SJSA1 (cell line): Measurements from ENCODE around the gene MAB21L4. TPM values are rescaled to one million over a fixed set of nuclear protein-coding genes. Genes with fewer than 3 reads are reported as not detected.

Source experiments
- DNase-seq, 2 experiments: peaks; one replicate each; pipeline ENCODE4 v3.0.0-alpha.2; 2015 to 2020; ENCODE audit warnings: low spot score in 2 of 2, low read depth in 1 of 2
- H3K27ac ChIP-seq: fragments of 250-450 bp; sonication (Bioruptor Pico); 2 replicates; pipeline ENCODE4 v1.5.1; 2020; ENCODE audit warnings: mild to moderate bottlenecking, moderate library complexity
- H3K27me3 ChIP-seq: fragments of 250-450 bp; sonication (Bioruptor Pico); replicated peaks from 2 replicates; pipeline ENCODE4 v1.5.1; 2020; ENCODE audit warnings: mild to moderate bottlenecking, moderate library complexity
- H3K36me3 ChIP-seq: fragments of 250-450 bp; sonication (Bioruptor Pico); 2 replicates; pipeline ENCODE4 v1.5.1; 2020; ENCODE audit warnings: mild to moderate bottlenecking
- H3K4me1 ChIP-seq: fragments of 250-450 bp; sonication (Bioruptor Pico); replicated peaks from 2 replicates; pipeline ENCODE4 v1.6.1; 2021; ENCODE audit warnings: mild to moderate bottlenecking
- H3K4me3 ChIP-seq: fragments of 250-450 bp; sonication (Bioruptor Pico); 2 replicates; pipeline ENCODE4 v1.5.1; 2020; ENCODE audit warnings: mild to moderate bottlenecking
- H3K9me3 ChIP-seq: fragments of 250-450 bp; sonication (Bioruptor Pico); replicated peaks from 2 replicates; pipeline ENCODE4 v1.5.1; 2020; ENCODE audit warnings: mild to moderate bottlenecking
- total RNA-seq: library from RNA; depleted of rRNA; stranded (reverse); fragments of >200 nt; shearing (Covaris generic); gene quantifications from 2 replicates; pipeline ENCODE4 v1.2.3, GENCODE V29; 2014

MAB21L4 gene
- total RNA-seq, 1 experiment from 2014 or later = 0.42 TPM

DNA sequence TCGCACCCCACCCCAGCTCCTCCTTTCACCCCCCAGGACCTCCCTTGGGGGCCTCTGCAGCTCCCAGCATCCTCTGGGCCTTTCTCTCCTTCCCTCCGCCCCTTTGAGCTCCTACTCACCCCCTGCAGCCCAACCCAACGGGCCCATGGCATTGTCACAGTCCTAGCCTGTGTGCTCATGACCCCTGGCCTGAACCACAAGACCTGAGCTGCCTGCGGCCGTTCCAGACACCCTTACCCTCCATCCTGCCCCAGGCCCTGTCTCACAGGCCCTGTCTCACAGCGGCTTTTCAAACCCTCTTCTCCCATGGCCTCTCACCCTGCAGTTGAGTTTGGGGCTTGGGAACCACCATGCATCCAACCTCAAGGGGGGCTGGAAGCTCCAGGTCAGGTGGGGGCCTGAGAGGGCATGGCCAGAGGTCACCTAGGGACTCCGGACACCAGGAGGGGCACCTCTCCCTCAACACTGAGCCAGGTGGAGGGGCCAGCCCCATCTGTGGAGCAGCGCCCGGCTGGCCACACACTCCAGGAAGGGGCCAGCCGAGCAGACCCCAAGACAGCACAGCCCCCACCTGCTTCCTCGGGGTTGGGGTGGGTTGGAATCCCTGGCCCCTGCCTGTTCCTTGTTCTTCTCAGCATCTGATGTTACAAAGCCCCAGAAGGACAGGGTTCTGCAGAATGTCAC is 6.9 kb downstream of the MAB21L4 start:
- Histone ChIP-seq H3K4me1 (peaks cover 18% of the 10 kb centered on the region), H3K4me3 (no peak overlapping the region), H3K9me3 (no peaks in the 10 kb centered on the region), H3K27ac (no peak overlapping the region), H3K27me3 (no peaks in the 10 kb centered on the region), H3K36me3 (no peaks in the 10 kb centered on the region)
- DNase-seq = no peak

GRCh38 chr2:240888130-240888889 is 7.6 kb downstream of the MAB21L4 start:
- Histone ChIP-seq H3K9me3 (no peaks in the 10 kb centered on the region), H3K4me3 (no peak overlapping the region), H3K27me3 (no peaks in the 10 kb centered on the region), H3K27ac (no peak overlapping the region), H3K36me3 (no peaks in the 10 kb centered on the region), H3K4me1 (peaks cover 10% of the 10 kb centered on the region)
- DNase-seq = no peak

GRCh38 chr2:240887631-240888030 is 8.3 kb downstream of the MAB21L4 start:
- Histone ChIP-seq H3K4me1 (peaks cover 4% of the 10 kb centered on the region), H3K27me3 (no peaks in the 10 kb centered on the region), H3K9me3 (no peaks in the 10 kb centered on the region), H3K4me3 (no peak overlapping the region), H3K27ac (no peak overlapping the region), H3K36me3 (no peaks in the 10 kb centered on the region)
- DNase-seq = no peak

GRCh38 chr2:240886678-240887609 is 9.0 kb downstream of the MAB21L4 start:
- H3K36me3 ChIP-seq = no peaks in the 10 kb centered on the region
- no peaks in the 10 kb centered on the region for H3K27me3 ChIP-seq
- no peak for DNase-seq
- H3K4me3 ChIP-seq = no peak overlapping the region
- no peak overlapping the region for H3K27ac ChIP-seq
- no peaks in the 10 kb centered on the region for H3K4me1 ChIP-seq
- no peaks in the 10 kb centered on the region for H3K9me3 ChIP-seq

- H3K27me3 ChIP-seq = no peaks in the 10 kb centered on the region
- H3K27ac ChIP-seq = no peak overlapping the region
Measured at GRCh38 chr2:240886023-240886565, 9.9 kb downstream of the MAB21L4 start.

GRCh38 chr2:240885566-240885965 is 10.4 kb downstream of the MAB21L4 start:
- H3K27me3 ChIP-seq = no peaks in the 10 kb centered on the region
- H3K27ac ChIP-seq = no peak overlapping the region
- no peaks in the 10 kb centered on the region for H3K4me1 ChIP-seq
- no peaks in the 10 kb centered on the region for H3K36me3 ChIP-seq
- DNase-seq = no peak
- H3K4me3 ChIP-seq = no peak overlapping the region
- H3K9me3 ChIP-seq = no peaks in the 10 kb centered on the region

More at GRCh38 chr2:240886023-240886565, 9.9 kb downstream of the MAB21L4 start:
- H3K4me1 ChIP-seq = no peaks in the 10 kb centered on the region
- no peak overlapping the region for H3K4me3 ChIP-seq
- H3K9me3 ChIP-seq = no peaks in the 10 kb centered on the region
- H3K36me3 ChIP-seq = no peaks in the 10 kb centered on the region
- no peak for DNase-seq

DNA sequence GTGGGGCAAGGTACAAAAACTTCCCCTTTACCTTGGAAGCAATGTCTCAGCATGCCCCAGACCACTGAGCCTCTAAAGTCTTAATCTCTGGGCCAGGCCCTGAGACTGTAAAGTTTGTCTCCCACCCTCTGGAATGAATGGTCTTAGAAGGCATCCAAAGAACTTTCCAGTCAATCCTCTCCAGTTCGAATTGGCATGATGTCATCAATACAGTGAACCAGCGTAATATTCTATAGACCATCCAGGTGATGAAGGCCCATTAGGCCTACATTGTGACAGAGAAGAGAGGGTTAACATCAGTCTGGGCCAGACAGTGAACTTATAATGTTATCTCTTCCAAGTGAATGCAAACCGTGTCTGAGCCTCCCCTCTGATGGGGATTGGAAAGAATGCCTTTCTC is 11.2 kb downstream of the MAB21L4 start:
- no peak for DNase-seq
- Histone ChIP-seq H3K36me3 (no peaks in the 10 kb centered on the region), H3K9me3 (no peaks in the 10 kb centered on the region), H3K27ac (no peak overlapping the region), H3K4me1 (no peaks in the 10 kb centered on the region), H3K4me3 (no peak overlapping the region), H3K27me3 (no peaks in the 10 kb centered on the region)

- H3K4me1 ChIP-seq = no peaks in the 10 kb centered on the region
- no peak overlapping the region for H3K4me3 ChIP-seq
- no peaks in the 10 kb centered on the region for H3K36me3 ChIP-seq
- H3K27me3 ChIP-seq = no peaks in the 10 kb centered on the region
- no peaks in the 10 kb centered on the region for H3K9me3 ChIP-seq
- no peak overlapping the region for H3K27ac ChIP-seq
- no peak for DNase-seq
Measured at GRCh38 chr2:240884221-240884620, 11.7 kb downstream of the MAB21L4 start.

DNA sequence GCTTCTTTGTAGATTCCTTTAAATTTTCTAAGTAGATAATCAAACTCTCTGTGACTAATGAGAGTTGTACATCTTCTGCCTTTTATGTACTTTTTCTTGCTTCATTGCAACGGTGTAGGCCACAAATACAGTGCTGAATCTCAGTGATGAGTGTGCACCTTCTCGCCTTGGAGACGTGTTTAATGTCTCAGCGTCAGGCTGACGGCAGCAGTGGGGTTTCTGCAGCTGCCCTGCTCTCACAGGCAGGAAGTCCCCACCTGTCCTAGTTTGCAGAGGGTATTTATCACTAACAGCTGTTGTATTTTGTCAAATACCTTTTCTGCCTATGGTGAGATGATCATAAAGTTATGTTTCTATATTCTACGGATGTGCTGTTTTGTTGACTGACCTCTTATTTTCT is 14.0 kb downstream of the MAB21L4 start:
- H3K27me3 ChIP-seq = no peaks in the 10 kb centered on the region
- H3K9me3 ChIP-seq = no peaks in the 10 kb centered on the region
- H3K4me3 ChIP-seq = no peak overlapping the region
- H3K27ac ChIP-seq = no peak overlapping the region
- no peak for DNase-seq
- no peaks in the 10 kb centered on the region for H3K4me1 ChIP-seq
- no peaks in the 10 kb centered on the region for H3K36me3 ChIP-seq

DNA sequence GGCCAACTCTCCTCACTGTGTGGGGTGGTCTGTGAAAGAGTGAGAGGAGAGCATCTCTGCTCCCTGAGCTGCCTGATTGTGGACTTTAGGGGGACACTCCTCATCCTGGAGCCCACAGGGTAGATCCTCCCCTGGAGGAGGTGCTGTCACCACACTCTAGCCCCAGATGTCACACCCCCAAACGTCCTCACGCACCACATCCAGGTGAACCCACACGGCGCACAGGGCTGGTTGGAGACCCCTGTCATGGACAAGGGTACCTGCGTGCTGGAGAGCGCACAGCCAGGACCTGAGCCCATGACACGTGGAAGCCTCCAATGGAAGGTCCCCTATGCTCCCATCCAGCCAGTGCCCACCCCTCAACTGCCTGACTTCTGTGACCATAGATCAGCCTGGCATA is 16.9 kb downstream of the MAB21L4 start:
- Histone ChIP-seq H3K27me3 (no peaks in the 10 kb centered on the region), H3K4me3 (no peak overlapping the region), H3K27ac (no peak overlapping the region), H3K9me3 (no peaks in the 10 kb centered on the region), H3K36me3 (no peaks in the 10 kb centered on the region), H3K4me1 (peaks cover 24% of the 10 kb centered on the region)
- no peak for DNase-seq

- H3K4me3 ChIP-seq = no peak overlapping the region
- H3K9me3 ChIP-seq = no peaks in the 10 kb centered on the region
- no peaks in the 10 kb centered on the region for H3K36me3 ChIP-seq
- DNase-seq = no peak
- peaks cover 31% of the 10 kb centered on the region for H3K4me1 ChIP-seq
- H3K27me3 ChIP-seq = no peaks in the 10 kb centered on the region
- no peak overlapping the region for H3K27ac ChIP-seq
Measured at GRCh38 chr2:240878341-240878936, 17.5 kb downstream of the MAB21L4 start.

DNA sequence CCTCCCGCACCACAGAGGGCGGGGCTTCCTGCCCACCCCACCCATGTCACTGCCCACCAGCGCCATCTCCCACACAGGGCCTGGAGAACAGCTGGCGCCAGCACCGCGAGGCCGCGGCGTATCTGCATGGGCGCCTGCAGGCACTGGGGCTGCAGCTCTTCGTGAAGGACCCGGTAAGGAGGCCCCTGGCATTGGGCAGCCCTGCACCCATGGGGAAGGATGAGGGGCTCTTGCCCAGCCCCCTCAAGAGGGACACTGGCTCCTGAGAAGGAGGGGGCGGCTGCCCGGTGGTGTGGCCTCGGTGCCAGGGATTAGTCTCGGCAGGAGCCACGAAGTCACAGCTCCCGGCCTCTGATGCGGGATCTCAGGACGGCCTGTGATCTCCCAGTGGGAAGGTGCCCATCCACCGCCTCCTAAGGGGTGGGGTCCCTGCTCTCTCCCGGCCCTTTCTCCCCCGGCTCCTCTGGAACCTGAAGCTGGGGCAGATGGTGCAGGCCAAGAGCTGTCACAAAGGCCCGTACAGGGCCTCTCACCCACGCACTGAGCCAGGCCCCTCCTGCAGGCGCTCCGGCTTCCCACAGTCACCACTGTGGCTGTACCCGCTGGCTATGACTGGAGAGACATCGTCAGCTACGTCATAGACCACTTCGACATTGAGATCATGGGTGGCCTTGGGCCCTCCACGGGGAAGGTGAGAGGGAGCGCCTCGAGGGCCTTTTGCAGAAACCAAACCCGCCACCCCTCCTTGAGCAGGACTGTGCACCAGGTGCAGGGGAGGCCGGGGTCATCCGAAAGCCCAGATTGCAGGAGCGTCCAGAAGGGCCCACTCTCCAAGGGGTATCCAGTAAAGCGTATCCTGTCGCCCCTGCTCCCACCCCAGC is 18.3 kb downstream of the MAB21L4 start:
- no peak overlapping the region for H3K27ac ChIP-seq
- no peaks in the 10 kb centered on the region for H3K27me3 ChIP-seq
- no peak for DNase-seq
- H3K4me1 ChIP-seq = peaks cover 38% of the 10 kb centered on the region
- H3K9me3 ChIP-seq = no peaks in the 10 kb centered on the region
- H3K36me3 ChIP-seq = no peaks in the 10 kb centered on the region
- H3K4me3 ChIP-seq = no peak overlapping the region
